Caco-2 (cell line): ENCODE data around the gene TAF11L10. TPM values are rescaled to one million over a fixed set of nuclear protein-coding genes. Genes with fewer than 3 reads are reported as not detected.
A peak's percentile ranks its signal among the peaks of the same experiment; 100 is the strongest.
"Not testable (repeated sequence)": the region's sequence is repeated elsewhere in the genome, so short reads cannot be mapped to it uniquely, and the experiment has no call there.

Source experiments
- BruUV-seq: library from RNA; stranded (reverse); fragments of 400-500 nt; replicated peaks from 2 replicates; lab custom pipeline; 2021; lab: Mats Ljungman, UMichigan
- CTCF ChIA-PET: fragments of 300-600 bp; sonication (Branson Sonifier 250); formaldehyde crosslinking; loops from one replicate; lab custom pipeline; 2022; ENCODE audit warnings: antibody characterized with exemption; lab: Charles Lee
- POLR2A ChIA-PET: fragments of 300-600 bp; sonication (Branson Sonifier 250); formaldehyde crosslinking; loops from one replicate; lab custom pipeline; 2022; ENCODE audit warnings: antibody characterized with exemption; lab: Charles Lee
- DNase-seq, 2 experiments: peaks; one replicate each; pipeline versions ENCODE4 v3.0.0 to v3.0.0-alpha.2; 2020 to 2022
- H3K27me3 ChIP-seq: replicated peaks from 2 replicates; pipeline ENCODE4 v1.6.0; 2011; ENCODE audit warnings: low read length; ENCODE audit not compliant: control insufficient read depth, insufficient read depth
- H3K36me3 ChIP-seq: 2 replicates; pipeline ENCODE4 v1.5.1; 2011; ENCODE audit warnings: low read length; ENCODE audit not compliant: control insufficient read depth, insufficient read depth
- H3K4me1 ChIP-seq: fragments of 250-450 bp; sonication (Bioruptor Pico); 2 replicates; pipeline ENCODE4 v1.5.1; 2020; ENCODE audit warnings: mild to moderate bottlenecking
- H3K4me3 ChIP-seq: 2 replicates; pipeline ENCODE4 v1.5.1; 2011; ENCODE audit warnings: low read depth, mild to moderate bottlenecking, control low read depth, low read length
- H3K9me3 ChIP-seq: fragments of 250-450 bp; sonication (Bioruptor Pico); 2 replicates; pipeline ENCODE4 v1.5.1; 2020; ENCODE audit warnings: mild to moderate bottlenecking, moderate library complexity
- H3K27ac Mint-ChIP-seq: one replicate; pipeline ENCODE4 v1.8.0; 2022; ENCODE audit warnings: mixed read lengths; ENCODE audit not compliant: unreplicated experiment
- H3K27me3 Mint-ChIP-seq: one replicate; pipeline ENCODE4 v1.8.0; 2022; ENCODE audit warnings: mixed read lengths; ENCODE audit not compliant: insufficient read depth, unreplicated experiment
- H3K36me3 Mint-ChIP-seq: one replicate; pipeline ENCODE4 v1.8.0; 2022; ENCODE audit warnings: mild to moderate bottlenecking, mixed read lengths; ENCODE audit not compliant: insufficient read depth, unreplicated experiment
- H3K4me1 Mint-ChIP-seq: one replicate; pipeline ENCODE4 v1.8.0; 2022; ENCODE audit warnings: low read depth, mixed read lengths; ENCODE audit not compliant: unreplicated experiment
- H3K4me3 Mint-ChIP-seq: one replicate; pipeline ENCODE4 v1.8.0; 2022; ENCODE audit warnings: mild to moderate bottlenecking, moderate library complexity, mixed read lengths; ENCODE audit not compliant: unreplicated experiment
- H3K9me3 Mint-ChIP-seq: one replicate; pipeline ENCODE4 v1.8.0; 2022; ENCODE audit warnings: mixed read lengths; ENCODE audit not compliant: unreplicated experiment
- intact Hi-C: fragments of 100-400 bp; cut with micrococcal nuclease; formaldehyde crosslinking; loops from one replicate; pipeline ENCODE4 v1.10.0; 2022; ENCODE audit not compliant: unreplicated experiment
- total RNA-seq: library from RNA; stranded (reverse); gene quantifications from 2 replicates; pipeline ENCODE4 v1.2.3, GENCODE V29; 2022
- TF ChIP-seq, protein P1 (sequence below), 2 experiments: fragments of 200-600 bp in 1 of 2; IDR thresholded peaks; 1 replicate in 1 of 2; 2 replicates in 1 of 2; pipeline versions ENCODE4 v1.5.1 to v1.8.0; 2011 to 2022; ENCODE audit warnings: antibody characterized with exemption in 1 of 2, control low read depth in 1 of 2, inconsistent platforms in 1 of 2, low read depth in 1 of 2, low read length in 1 of 2, mild to moderate bottlenecking in 1 of 2, moderate library complexity in 1 of 2; ENCODE audit not compliant: insufficient read depth in 1 of 2, severe bottlenecking in 1 of 2, unreplicated experiment in 1 of 2

Gene TAF11L10
- total RNA-seq, 1 experiment from 2014 or later: not detected

DNA sequence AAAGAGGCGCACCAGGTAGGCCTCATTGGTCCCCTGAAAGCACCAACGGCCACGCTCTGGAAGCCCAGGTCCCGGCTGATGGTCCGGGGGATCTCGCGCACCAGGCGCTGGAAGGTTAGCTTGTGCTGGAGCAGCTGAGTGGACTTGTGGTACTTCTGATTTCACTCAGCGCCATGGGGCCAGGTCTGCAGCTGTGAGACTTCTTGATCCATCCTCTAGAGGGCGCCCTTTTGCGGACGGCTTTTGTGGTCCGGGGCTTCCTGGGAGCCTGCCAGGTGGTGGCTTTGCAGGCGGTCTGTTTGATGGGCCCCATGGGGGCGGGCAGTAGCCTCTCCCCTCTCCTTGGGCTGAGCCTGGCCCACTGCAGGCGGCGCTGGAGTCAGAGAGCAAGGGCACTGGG, 23.0 kb upstream of the TAF11L10 start:
- intact Hi-C loops: no loop called here
- no TSS peak for BruUV-seq
- TF ChIP-seq, protein P1, sequence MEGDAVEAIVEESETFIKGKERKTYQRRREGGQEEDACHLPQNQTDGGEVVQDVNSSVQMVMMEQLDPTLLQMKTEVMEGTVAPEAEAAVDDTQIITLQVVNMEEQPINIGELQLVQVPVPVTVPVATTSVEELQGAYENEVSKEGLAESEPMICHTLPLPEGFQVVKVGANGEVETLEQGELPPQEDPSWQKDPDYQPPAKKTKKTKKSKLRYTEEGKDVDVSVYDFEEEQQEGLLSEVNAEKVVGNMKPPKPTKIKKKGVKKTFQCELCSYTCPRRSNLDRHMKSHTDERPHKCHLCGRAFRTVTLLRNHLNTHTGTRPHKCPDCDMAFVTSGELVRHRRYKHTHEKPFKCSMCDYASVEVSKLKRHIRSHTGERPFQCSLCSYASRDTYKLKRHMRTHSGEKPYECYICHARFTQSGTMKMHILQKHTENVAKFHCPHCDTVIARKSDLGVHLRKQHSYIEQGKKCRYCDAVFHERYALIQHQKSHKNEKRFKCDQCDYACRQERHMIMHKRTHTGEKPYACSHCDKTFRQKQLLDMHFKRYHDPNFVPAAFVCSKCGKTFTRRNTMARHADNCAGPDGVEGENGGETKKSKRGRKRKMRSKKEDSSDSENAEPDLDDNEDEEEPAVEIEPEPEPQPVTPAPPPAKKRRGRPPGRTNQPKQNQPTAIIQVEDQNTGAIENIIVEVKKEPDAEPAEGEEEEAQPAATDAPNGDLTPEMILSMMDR (IDR thresholded peaks at IDR 0.05; ENCODE audit: insufficient read depth in 1 of 2, low read depth in 1 of 2, low read length in 1 of 2, severe bottlenecking in 1 of 2, unreplicated experiment in 1 of 2): peak in 1 of 2 experiments; percentile 44
- no peaks in the 10 kb centered on the region for H3K36me3 Mint-ChIP-seq
- Histone ChIP-seq H3K27me3 (no peaks in the 10 kb centered on the region), H3K36me3 (no peaks in the 10 kb centered on the region), H3K9me3 (no peaks in the 10 kb centered on the region), H3K4me1 (no peaks in the 10 kb centered on the region), H3K4me3 (no peak overlapping the region)
- ChIA-PET CTCF (no interaction called here), POLR2A (no interaction called here)
- no peak overlapping the region for H3K27ac Mint-ChIP-seq
- no peak for DNase-seq
- H3K4me3 Mint-ChIP-seq: no peak overlapping the region
- H3K4me1 Mint-ChIP-seq: no peaks in the 10 kb centered on the region
- no peaks in the 10 kb centered on the region for H3K9me3 Mint-ChIP-seq
- H3K27me3 Mint-ChIP-seq: no peaks in the 10 kb centered on the region

DNA sequence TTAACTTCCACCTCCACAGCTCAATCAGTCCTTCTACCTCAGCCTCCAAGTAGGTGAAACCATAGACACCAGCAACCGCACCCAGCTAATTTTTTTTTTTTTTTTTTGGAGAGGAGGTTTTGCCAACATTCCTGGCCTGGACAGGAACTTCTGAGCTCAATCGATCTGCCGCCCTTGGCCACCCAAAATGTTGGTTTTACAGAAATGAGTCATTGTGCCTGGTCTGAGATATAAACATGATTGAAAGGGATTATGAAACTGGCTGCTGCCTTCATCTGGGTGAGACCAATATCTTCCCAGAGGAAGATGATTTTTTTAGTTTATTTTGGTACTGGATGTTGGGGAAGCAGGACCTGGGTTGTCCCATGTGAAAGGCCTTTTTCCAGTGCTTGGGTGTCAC, 21.7 kb upstream of the TAF11L10 start:
- no peaks in the 10 kb centered on the region for H3K9me3 Mint-ChIP-seq
- no peak overlapping the region for H3K4me3 Mint-ChIP-seq
- TF ChIP-seq, protein P1 (IDR thresholded peaks at IDR 0.05; ENCODE audit: insufficient read depth in 1 of 2, low read depth in 1 of 2, low read length in 1 of 2, severe bottlenecking in 1 of 2, unreplicated experiment in 1 of 2): no peak
- no peaks in the 10 kb centered on the region for H3K4me1 ChIP-seq
- intact Hi-C loops: no loop called here
- DNase-seq: no peak
- POLR2A ChIA-PET: no interaction called here
- no peaks in the 10 kb centered on the region for H3K9me3 ChIP-seq
- no TSS peak for BruUV-seq
- H3K36me3 ChIP-seq: no peaks in the 10 kb centered on the region
- no peaks in the 10 kb centered on the region for H3K27me3 Mint-ChIP-seq
- H3K4me3 ChIP-seq: no peak overlapping the region
- no peaks in the 10 kb centered on the region for H3K36me3 Mint-ChIP-seq
- H3K27me3 ChIP-seq: no peaks in the 10 kb centered on the region
- CTCF ChIA-PET: interaction anchor here (0.6 kb wide), 1 partner anchor 1695 kb away, joined by 6 read pairs; no protein-coding TSS in a partner anchor
- H3K27ac Mint-ChIP-seq: no peak overlapping the region
- H3K4me1 Mint-ChIP-seq: no peaks in the 10 kb centered on the region

DNA sequence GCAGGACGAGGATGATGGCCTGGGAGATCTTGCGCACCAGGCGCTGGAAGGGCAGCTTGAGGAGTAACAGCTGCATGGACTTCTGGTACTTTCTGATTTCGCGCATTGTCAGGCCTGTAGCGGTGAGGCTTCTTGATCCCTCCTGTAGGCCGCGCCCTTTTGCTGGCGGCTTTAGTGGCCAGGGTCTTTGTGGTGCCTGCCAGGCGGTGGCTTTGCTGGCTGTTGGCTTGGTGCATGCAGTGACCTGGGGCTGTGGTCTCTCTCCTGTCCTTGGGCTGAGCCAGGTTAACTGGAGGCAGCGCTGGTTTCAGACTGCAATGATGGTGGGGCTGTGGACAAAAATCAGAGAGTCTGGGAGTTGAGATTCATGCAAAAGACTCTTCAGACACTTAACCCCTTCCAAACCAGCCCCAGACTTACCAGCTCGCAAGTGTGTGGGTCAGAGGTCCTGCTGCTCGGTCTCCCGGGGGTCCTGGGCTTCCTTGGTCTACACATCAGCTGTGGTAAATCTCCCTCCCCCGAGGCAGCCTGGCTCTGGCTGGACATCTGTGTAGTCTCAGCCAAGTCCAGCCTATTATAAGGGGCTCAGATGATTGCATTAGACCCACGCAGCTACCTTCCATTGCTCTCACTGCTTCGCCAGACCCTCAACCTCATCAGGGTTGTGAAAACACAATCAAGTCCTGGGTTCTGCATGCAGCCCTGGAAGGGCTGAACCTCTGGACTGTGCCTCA, 17.4 kb upstream of the TAF11L10 start:
- no TSS peak for BruUV-seq
- intact Hi-C loops: no loop called here

DNA sequence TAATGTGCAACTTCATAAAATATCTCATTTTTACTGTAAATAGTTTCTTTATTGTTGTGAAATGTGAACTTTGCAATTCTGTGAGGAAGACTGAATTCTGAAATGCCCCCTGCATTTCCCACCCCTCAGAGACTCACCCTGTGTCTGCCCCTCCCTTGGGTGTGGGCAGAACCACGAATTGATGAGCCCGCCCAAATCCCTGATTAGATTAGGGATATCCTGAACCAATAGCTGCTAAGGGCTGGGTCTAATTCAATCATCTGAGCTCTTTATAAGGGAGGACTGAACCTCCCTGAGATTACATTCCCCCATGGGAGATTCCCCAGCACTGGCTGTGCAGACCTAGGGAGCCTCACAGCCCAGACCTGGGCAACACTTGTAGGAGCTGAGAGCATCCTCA, 12.5 kb upstream of the TAF11L10 start, which contains the start of gene TAF11L12:
TAF11L12 (plus strand) TSS at position 301 of the 400 bp plus-strand sequence.
- H3K4me1 ChIP-seq, H3K4me3 ChIP-seq, H3K27me3 Mint-ChIP-seq, H3K27me3 ChIP-seq, H3K27ac Mint-ChIP-seq, CTCF ChIA-PET, H3K9me3 ChIP-seq, H3K36me3 Mint-ChIP-seq, POLR2A ChIA-PET, H3K36me3 ChIP-seq, H3K4me3 Mint-ChIP-seq, H3K9me3 Mint-ChIP-seq, intact Hi-C loops, H3K4me1 Mint-ChIP-seq, BruUV-seq, DNase-seq: not testable (repeated sequence)

More for the DNA sequence above, 17.4 kb upstream of the TAF11L10 start:
- DNase-seq: no peak
- H3K27me3 Mint-ChIP-seq: no peaks in the 10 kb centered on the region
- Histone ChIP-seq H3K36me3 (no peaks in the 10 kb centered on the region), H3K4me3 (no peak overlapping the region), H3K27me3 (no peaks in the 10 kb centered on the region), H3K4me1 (no peaks in the 10 kb centered on the region), H3K9me3 (no peaks in the 10 kb centered on the region)
- ChIA-PET CTCF (no interaction called here), POLR2A (no interaction called here)
- H3K4me1 Mint-ChIP-seq: no peaks in the 10 kb centered on the region
- H3K4me3 Mint-ChIP-seq: no peak overlapping the region
- no peak overlapping the region for H3K27ac Mint-ChIP-seq
- TF ChIP-seq, protein P1 (IDR thresholded peaks at IDR 0.05; ENCODE audit: insufficient read depth in 1 of 2, low read depth in 1 of 2, low read length in 1 of 2, severe bottlenecking in 1 of 2, unreplicated experiment in 1 of 2): no peak
- H3K36me3 Mint-ChIP-seq: no peaks in the 10 kb centered on the region
- no peaks in the 10 kb centered on the region for H3K9me3 Mint-ChIP-seq

DNA sequence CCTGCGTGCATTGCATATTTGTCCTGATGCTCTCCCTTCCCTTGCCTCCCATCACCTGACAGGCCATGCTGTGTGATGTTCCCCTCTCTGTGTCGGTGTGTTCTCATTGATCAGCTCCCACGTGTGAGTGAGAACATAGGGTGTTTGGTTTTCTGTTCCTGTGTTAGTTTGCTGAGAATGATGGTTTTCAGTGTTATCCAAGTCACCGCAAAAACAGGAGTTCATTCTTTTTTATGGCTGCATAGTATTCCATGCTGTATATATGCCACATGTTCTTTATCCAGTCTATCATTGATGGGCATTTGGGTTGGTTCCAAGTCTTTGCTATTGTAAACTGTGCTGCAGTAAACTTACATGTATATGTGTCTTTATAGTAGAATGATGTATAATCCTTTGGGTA, 9.8 kb upstream of the TAF11L10 start:
- intact Hi-C loops: not testable (repeated sequence)

More for the DNA sequence above, 9.8 kb upstream of the TAF11L10 start:
- H3K4me3 Mint-ChIP-seq, H3K27me3 Mint-ChIP-seq, H3K27ac Mint-ChIP-seq, H3K9me3 Mint-ChIP-seq, CTCF ChIA-PET, H3K4me1 Mint-ChIP-seq, DNase-seq, H3K36me3 Mint-ChIP-seq, H3K9me3 ChIP-seq, H3K4me1 ChIP-seq, H3K4me3 ChIP-seq, H3K36me3 ChIP-seq, H3K27me3 ChIP-seq, POLR2A ChIA-PET, BruUV-seq: not testable (repeated sequence)
